Hematopoietic multipotent progenitor cell treated with erythropoietin and hydrocortisone succinate and interleukin-3 and kit ligand, for 4 days (in vitro differentiated cells): ENCODE data around the gene CCDC85C.
A peak's percentile ranks its signal among the peaks of the same experiment; 100 is the strongest.

ENCODE experiments used
- DNase-seq: peaks from one replicate; pipeline ENCODE4 v3.0.0-alpha.2; 2015

CCDC85C gene

DNA sequence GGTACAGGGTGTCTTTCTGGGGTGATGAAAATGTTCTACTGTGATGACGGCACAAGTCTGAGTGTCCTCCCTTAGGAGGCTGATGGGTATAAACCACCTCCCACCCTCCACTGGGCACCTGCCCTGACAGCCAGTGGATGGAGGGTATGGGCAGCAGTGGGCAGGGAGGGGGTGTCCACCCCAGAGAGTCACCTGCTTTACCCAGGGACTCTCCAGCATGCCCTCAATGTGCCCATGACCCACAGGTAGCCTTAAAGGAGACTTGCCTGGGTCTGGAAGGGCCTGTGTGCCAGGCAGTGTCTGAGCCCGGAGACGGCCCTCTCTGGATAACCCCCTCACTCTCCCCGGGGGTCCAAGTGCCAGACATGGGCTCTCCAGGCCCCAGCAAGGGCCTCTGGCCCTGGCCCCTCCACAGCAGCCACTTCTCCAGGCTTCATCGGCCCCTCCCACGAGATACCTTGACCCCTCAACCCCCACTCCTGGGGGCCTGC, 84.0 kb downstream of the CCDC85C start:
- DNase-seq, result no peak

DNA sequence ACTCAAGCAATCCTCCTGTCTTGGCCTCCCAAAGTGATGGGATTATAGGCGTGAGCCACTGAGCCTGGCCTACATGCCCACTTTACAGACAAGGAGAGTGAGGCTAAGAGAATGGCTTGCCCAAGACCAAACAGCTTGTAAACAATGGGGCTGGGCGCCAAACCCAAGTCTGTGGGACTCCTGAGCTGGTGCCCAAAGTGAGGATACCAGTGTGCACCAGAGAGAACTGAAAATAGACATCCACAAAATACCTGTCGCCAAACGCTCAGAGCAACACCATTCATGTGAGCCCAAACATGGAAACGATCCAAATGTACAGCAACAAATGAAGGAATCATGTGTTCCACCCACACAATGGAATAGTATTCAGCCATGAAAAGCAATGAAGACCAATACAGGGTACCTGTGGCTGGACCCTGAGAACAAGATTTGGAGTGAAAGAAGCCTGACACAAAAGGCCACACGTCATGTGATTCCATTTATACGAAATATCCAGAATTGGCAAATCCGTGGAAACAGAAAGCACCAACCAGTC, 84.6 kb downstream of the CCDC85C start:
- DNase-seq, result no peak

DNA sequence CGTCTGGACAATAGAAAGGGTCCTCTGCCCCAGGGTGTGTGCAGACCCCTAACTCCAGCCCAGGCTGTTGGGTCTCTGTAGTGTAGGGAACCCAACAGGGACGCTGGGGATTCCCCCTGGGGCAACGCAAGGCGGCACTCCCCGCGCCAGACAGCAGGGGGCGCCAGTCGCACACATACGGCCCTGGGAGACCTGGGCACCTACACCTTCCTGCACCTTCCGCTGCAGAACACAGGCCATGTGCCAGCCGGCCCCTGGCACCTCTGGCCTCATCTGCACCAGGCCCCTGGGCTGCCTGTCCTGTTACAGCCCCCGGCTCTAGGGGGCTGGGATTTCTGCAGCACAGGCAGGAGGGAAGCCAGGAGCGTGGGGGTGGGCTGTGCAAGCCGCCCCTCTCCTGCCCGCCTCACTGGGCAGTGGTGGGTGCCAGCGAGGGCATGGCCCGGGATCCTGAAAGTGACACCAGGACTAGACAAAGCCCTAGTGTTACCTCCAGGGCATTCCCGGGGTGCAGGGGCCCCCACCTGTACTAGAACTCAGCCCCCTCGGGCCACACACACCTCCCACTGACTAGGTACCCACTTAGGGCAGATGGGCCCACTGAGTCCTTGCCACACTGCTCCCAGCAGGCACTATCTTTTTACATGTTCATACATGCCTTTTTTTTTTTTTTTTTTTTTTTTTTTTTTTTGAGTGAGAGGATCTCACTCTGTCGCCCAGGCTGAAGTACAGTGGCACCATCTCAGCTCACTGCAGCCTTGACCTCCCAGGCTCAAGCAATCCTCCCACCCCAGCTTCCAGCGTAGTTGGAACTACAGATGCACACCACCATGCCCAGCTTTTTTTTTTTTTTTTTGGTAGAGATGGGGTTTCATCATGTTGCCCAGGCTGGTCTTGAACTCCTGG, 85.3 kb downstream of the CCDC85C start:
- DNase-seq, result peak; percentile 74

DNA sequence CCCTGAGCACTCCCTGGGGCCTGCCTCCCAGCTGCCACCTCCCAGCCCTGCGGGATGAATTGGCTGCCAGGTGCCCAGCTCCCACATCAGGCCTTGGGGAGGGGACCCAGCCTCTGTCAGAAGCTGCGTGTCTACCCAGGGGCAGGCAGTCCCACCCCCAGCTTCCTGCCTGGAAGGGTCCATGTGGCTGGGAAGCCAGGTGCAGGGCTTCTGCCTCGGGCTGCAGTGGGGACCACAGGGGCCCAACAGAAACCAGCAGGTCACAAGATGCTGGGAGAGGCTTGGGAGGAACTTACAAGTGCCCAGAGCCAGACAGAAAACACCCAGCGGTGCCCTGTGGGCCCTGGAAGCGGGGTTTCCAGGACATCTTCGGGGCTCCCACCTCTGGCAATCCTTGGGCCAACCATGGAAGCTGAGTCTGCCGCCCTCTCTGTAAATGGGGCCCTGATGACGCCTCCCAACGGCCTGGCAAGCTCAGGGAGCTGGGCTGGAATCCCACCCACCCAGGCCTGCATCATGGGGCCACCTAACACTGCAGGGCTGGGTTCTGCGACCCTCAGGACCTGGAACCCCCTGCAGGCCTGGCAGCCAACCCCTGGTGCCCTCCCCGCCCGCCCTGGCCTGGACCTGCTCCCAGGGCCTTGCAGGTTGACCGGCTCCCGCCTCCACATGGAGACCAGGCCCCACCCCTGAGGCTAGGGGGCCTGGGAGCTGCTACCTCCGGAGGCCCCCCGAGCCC, 86.2 kb downstream of the CCDC85C start:
- no peak for DNase-seq

DNA sequence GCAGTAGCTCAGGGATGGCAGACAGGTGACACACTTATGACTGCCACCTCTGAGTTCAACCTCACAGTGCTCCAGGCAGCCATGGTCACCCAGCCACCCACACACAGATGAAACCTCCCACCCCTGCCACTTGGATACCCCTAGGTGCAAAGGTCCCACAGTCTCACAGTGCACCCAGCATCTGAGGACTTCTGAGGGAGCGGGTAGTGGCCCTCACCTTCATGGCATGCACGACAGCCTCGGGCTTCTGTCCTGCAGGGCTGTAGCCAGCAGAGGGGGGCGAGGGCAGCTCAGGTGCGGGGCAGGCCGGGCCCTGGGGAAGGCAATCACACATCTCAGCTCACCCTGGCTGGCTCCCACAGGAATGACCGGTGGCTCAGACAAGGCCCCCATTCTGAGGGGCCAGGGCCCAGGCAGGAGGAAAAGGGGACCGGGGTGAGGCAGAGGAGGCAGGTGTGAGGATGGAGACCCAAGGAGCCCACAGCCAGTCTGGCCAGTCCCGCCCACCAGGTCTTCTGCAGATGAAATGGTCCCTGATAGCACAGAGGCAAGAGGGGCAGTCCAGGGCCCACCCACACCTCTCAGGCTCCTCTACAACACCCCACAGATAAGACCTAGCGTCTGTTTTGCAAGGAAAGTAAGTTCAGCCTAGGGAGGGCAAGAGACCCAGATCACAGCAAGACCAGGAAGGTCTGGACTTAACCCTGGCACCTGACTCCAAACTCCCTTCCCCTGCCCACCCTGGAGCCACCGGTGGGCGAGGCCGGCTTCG, 87.0 kb downstream of the CCDC85C start:
- DNase-seq, result no peak

DNA sequence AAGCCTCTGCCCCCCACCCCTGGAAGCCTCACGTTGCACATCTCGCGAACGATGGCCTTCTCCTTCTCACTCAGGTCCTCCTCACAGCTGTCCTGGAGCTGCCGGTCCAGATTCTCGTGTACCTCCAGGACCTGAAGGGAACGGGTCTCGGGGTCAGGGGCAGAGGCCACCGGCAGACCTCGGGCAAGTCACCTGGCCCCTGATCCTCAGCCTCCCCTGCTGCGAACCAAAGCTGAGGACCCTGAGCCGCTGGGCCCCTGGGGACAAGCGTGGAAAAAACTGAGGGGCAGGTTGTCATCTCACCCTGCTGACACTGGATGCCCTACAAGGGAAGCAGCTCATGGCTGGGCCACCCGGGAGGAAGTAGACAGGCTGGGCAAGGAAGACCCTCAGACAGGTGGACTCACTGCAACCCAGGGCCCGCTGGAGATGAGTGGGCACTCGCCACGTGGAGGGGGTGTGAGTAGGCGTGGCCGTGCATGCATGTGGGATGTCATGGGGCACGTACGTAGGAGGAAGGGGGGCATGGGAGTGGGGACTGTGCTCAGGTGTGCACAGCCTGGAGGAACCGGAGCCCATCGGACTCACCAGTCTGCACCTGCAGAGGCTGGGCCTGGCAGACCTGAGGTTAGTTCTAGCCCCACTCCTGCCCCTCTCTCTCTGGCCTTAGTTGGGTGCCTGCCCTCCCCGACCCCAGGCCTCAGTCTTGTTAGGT, 87.7 kb downstream of the CCDC85C start:
- DNase-seq, result no peak

DNA sequence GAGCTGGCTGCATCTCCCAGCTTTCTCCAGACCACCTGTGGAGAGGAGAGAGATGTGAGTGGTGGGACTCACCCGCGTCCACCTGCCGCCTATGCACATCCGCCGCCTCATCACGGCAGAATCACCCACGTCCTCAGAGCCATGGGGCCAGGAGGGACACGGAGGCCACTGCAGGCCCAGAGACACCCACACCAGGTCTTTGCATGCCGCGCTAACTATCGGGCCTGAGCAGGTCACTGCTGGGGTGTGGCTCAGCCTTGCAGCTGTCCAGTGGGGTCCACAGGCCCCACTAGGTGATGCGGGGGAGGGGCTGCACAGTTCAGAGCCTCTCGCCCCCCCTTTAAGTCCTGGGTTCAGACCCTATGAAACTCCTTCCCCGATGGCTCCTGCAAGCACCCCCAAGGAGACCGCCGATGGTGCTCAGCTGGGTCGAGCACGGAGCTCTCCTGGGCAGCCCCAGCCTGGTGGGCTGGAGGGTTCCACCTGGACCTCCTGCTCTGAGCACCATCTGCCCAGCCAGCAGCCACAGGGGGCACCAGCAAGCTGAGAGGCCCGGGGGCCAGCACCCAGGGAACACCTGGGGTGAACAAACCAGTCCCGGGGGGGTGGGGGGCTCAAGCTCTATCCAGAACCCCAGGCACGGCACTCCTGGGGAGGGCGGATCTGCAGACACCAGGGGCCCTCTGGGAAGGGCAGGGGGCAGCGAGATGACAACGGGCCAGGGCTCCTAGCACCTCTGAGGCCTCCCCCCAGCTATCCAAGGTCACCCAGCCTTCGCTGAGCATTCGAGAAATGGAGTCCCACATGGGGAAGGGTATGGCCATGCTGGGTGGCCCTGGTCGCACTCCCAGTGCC, 88.5 kb downstream of the CCDC85C start:
- DNase-seq, result no peak

DNA sequence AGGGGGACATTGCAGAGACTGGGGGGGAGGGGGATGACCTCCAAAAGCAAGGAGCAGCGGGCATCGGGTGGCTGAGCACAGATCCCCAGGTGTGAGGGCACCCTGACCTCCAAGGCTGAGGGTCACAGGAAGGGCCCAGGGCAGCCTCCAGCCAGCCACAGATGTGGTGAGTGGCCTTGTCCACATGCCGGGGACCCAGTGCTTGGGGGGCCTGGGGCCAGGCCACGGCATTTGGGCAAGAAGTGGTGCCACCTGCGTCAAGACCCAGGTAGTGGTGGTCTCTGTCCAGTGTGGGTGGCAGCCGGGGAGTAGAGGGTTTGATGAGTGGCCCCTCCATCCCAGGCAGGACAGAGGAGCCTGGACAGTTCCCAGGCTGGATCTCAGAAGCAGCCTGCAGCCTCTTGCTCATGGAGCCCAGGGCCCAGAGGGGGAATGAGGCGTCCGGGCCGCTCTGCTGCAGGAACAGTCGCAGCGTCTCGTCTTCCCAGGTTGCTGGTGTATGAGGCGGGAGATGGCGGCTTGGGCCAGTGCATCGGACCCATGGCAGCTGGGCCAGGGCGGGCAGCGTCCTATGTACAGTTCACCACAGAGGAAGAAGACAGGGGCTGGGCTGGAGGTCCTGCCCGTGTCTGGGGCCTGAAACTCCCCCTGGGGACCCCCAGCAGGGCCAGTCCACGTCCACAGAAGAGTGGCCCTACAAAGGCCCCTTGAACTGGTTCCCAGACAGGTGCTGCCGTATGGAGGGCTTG, 89.3 kb downstream of the CCDC85C start:
- DNase-seq, result no peak

DNA sequence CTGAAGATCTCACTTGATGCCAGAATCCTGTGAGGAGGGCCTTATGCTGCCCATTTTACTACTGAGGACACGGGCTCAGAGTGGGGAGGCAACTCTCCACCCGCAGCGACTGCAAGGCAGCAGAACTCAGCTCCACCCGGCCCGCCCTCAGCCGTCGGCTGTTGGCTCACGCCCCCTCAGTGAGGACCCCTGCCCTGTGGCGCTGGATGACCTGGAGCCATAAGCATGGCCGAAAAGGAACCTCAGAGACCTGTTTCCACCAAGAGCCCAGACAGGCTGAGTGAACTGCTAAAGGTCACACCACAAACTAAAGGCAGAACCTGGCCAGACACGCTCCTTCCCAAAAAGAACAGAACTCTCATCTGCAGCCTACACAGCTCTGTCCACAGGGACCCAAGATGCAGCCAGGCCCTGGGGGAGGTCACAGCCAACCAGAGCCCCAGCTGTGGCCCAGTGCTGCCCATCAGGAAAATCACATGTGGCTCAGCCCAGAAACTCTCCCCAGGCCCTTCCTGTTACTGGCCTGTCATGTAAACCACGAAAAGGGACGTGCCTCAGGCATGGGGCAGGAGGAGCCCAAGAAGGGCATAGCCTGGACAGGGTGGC, 90.0 kb downstream of the CCDC85C start:
- DNase-seq, result no peak

DNA sequence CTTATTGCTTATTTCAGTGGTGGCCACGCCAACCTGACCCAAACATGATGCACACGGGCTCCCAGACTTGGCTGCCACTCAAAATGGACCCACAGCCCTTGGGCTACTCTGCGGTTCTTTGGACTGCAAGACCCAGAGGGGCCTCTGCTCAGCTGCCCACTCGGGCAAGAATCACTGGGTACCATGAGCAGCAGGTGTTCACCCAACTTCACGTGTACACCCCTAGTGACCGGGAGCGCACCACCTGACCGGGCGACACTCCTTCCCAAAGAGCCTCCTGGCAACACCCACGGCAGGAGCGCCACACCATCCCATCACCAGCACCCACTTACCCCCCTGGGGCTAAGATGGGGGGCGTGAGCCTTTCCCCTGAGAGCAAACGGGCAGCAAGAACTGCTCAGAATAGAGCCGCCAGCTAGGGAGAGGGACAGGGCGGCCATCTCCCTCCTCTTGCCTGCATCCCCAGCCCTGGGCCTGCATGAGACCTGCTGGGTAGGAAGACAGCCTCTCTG, 90.8 kb downstream of the CCDC85C start:
- DNase-seq, result no peak

DNA sequence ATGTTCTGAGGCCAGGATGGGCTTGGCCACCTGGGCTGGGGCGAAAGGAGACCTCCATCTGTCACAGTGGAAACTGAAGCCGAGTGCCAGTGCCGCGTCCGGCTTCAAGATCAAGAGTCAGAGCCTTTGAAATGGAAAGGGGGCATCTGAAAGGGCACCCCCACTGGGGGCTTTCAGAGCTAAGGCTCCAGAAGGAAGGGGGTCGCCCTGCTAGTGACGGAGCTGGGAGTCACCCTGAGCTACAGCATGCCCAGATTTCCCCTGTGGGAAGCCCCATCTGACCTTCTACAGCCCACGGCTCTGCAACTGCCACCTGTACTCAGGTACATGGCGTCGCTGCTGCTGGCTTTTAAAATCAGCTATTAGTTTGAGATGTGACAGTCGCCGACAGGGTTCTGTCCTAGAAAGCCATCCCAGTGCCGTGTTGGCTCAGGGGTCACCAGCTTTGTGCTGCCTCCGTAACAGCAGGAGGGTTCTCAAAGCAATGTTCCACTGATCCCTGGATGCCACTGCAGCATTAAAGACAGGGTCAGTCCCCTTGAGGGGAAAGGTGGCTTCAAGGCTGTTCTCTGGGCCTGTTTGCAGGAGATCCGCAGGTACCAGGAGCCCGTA, 91.3 kb downstream of the CCDC85C start:
- DNase-seq, result no peak

DNA sequence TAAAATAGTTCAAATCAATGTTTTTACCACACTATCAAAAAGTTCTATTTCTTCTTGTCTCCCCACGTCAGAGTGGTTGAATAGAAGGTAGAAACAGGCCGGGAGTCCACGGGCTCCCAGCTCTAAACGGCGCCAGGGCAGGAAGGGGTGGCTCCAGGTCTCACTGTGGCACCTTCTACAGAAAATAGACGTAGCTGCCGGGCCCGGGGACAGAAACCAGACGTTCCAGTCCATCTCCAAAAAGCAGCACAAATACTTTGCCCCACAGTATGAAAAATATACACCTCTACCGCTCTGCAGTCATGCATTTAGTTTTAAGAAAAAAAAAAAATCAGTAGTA, 91.9 kb downstream of the CCDC85C start:
- DNase-seq, result no peak

DNA sequence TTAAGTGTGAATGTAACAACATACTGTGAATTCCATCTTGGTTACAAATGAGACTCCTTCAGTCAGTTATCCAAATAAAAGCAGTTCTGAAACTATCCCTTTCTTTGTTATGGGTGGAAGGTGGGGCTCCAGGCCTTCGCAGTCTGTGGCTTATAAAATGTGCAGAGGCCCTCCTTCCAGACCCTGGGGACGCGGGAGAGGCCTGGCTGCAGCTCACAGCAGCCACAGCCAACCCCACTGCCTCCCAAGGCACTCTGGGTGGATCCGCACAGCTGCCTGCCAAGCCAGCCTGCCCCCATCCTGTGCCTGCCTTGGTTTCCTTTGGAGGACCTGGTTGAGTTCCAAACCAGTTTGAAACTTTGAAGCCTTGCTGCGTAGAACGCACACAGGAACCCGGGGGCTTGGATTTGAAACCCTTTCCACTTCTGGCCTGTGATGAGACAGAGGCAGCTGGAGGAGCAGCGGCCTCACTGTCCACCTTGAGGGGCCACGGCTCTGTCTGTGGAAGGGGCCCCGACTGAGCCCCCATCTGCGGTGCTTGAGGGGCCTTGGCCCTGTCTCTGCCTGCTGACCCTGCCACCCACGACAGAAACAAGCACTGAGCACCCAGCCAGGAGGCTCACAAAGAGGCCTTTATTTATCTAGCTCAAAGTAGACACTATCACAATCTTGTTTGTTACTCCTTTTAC, 92.4 kb downstream of the CCDC85C start:
- no peak for DNase-seq

DNA sequence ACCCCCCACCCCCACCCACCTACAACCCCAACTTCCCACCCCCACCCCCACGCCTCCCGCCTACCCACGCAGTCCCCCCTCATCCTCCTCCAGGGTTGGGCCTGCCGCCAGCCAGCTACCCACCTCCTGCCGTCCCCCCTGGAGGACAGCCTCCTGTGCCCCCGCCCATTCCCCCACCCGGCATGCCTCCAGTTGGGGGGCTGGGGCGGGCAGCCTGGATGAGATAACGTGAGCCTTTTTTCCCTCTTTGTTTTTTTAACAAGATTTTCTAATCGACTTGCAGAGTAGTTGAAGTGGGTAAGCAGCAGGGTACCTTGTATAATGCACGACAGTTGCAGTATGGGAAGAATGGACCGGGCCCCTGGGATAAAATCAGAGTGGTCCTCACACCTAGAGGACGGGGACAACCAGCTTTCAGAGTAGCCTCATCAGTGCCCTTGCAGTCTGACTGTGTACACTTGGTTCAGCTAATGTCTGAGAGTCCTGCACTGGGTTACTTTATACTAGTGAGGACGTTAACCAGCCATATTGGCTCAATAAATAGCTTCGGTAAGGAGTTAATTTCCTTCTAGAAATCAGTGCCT, 93.4 kb downstream of the CCDC85C start:
- DNase-seq, result no peak

DNA sequence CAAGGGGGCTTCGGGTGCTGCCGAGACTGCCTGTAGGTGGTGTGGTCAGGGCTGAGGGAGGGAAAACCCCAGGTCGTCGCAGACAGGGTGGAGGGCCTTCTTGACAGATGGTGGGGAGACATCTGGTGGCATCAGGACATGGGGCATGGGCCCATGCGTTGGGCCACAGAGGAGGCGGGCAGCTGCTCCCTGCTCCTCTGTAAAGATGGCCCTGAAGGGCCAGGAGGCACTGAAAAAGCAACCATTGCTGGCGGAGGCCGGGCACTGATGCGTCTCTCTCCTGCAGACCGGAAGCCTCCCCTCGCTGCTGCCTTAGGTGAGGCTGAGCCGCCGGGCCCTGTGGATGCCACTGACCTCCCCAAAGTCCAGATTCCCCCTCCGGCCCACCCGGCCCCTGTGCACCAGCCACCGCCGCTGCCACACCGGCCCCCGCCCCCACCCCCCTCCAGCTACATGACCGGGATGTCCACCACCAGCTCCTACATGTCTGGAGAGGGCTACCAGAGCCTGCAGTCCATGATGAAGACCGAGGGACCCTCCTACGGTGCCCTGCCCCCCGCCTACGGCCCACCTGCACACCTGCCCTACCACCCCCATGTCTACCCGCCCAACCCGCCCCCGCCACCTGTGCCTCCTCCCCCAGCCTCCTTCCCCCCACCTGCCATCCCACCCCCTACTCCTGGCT, 94.0 kb downstream of the CCDC85C start:
- DNase-seq, result no peak

DNA sequence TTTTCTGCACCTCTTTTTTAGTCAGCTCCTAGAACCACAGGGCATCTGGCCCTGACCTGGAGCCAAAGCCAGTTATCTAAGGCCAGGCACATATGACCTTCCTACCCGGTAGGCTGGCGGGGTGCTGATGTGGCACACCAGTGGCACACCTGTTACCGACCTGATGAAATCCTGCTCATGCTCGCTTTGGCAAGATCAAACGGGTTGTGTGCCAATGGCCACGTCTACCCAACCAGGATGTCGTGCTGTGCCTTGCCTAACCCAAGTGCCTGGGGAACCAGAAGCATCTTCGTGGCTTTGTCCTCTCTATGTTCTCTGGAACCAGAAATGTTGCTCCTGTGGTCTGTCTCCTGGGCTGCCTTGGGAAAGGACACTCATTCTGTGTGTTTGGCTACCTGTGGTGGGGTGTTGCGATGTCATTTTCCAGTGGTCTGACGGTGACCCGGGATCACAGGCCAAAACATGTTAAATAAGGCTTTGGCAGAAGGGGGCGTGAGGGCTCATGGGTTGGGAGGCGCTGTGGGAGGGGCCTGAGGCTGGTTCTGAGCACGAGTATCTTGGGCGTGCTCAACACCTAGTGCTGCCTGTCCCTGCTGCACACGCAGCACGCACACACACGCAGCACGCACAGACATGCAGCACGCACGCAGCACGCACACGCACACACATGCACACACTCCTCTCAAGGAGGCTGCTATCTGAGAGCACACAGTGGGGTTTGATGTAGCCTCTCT, 94.9 kb downstream of the CCDC85C start:
- no peak for DNase-seq
